ENCODE measurements around the gene SERINC3.

DNA sequence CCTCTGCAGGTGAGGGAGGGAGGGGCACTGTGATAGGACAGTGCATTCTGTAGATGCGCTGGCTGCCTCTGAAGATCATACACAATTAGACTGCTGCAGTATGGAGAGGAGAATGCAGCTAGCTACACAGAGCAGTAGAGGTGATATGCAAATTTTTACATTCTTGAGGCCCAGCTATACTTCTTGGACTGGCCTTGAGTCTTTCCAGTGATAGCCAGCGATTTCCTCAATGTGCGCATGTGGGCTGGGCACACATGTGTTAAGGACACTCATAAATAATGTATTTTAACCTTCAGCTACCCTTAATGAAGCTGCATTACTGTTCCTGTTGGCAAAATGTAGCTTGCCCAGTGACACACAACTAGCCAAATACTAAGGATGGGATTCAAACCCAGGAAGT is 27.2 kb downstream of the SERINC3 start:
- TF ChIP-seq ZNF274 (IDR thresholded peaks at IDR 0.05; ENCODE audit: low read depth, low read length) (no peak), SUZ12 (IDR thresholded peaks at IDR 0.05; ENCODE audit: extremely low read depth, insufficient read depth, insufficient read length) (no peak)
